22Rv1 (cell line): ENCODE data around the gene PCARE.

Experiments used
- CTCF ChIP-seq: fragments of 450-650 bp; IDR thresholded peaks from 2 replicates; pipeline ENCODE4 v1.5.1; 2017; ENCODE audit warnings: mild to moderate bottlenecking
- ZFX ChIP-seq: fragments of 450-650 bp; IDR thresholded peaks from 2 replicates; pipeline ENCODE4 v1.6.1; 2017; ENCODE audit warnings: antibody characterized with exemption, borderline replicate concordance

- TF ChIP-seq CTCF (no peak), ZFX (no peak)
These were observed 11.3 kb downstream of the PCARE start for GRCh38 chr2:29063056-29063455.
